Measurements from ENCODE around the gene ARHGAP10.

Gene ARHGAP10

DNA sequence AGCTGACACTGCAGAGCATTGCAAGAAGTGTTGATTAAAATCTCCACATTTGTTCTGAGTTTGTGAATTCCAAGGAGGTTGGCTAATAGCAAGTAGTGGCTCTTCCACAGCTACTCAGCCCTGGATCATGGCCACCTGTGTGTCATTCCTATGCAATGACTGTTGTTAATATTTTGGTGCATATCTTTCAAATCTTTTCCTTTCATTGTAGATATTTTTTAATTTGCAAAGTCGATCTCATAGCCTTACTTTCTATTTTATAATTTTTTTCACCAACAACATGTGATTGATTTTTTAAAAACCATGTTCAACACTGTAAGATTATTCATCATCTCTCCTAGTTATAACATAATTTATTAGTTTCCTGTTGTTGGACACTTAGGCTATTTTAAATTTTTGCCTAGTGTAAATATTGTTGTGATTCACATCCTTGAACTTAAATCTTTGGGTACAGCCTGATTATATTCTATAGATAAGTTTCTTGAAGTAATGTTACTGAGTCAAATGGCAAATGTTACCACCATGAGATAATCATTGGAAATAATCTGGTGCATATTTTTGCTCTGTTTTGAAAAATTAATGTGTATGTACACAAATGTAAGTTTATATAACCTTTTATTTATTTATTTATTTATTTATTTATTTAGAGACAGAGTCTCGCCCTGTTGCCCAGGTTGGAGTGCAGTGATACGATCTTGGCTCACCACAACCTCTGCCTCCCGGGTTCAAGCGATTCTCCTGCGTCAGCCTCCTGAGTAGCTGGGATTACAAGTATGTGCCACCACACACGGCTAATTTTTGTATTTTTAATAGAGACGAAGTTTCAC is 17.1 kb upstream of the ARHGAP10 start:
- TF ChIP-seq CTCF (IDR thresholded peaks at IDR 0.05; ENCODE audit: low read depth, low read length) = no peak
- H3K4me3 ChIP-seq (ENCODE audit: low read depth, low read length) = no peak overlapping the region
- H3K9me3 ChIP-seq = no peaks in the 10 kb centered on the region
- no peaks in the 10 kb centered on the region for H3K36me3 ChIP-seq
- H3K27me3 ChIP-seq = no peaks in the 10 kb centered on the region
- DNase-seq = no peak
- no peaks in the 10 kb centered on the region for H3K4me1 ChIP-seq

GRCh38 chr4:147717878-147718277 is 14.0 kb upstream of the ARHGAP10 start:
- Histone ChIP-seq H3K4me1 (no peaks in the 10 kb centered on the region), H3K27me3 (no peaks in the 10 kb centered on the region), H3K4me3 (ENCODE audit: low read depth, low read length) (no peak overlapping the region), H3K9me3 (no peaks in the 10 kb centered on the region), H3K36me3 (no peaks in the 10 kb centered on the region)
- no peak for TF ChIP-seq CTCF (IDR thresholded peaks at IDR 0.05; ENCODE audit: low read depth, low read length)
- no peak for DNase-seq

- Histone ChIP-seq H3K4me3 (ENCODE audit: low read depth, low read length) (no peak overlapping the region), H3K4me1 (no peaks in the 10 kb centered on the region; the same call in 1 of the 2 replicates), H3K36me3 (no peaks in the 10 kb centered on the region), H3K27me3 (no peaks in the 10 kb centered on the region), H3K9me3 (no peaks in the 10 kb centered on the region)
- no peak for DNase-seq
- no peak for TF ChIP-seq CTCF (IDR thresholded peaks at IDR 0.05; ENCODE audit: low read depth, low read length)
These were observed 8.6 kb upstream of the ARHGAP10 start for GRCh38 chr4:147723326-147723725.

- H3K36me3 ChIP-seq = no peaks in the 10 kb centered on the region
- TF ChIP-seq CTCF (IDR thresholded peaks at IDR 0.05; ENCODE audit: low read depth, low read length) = no peak
- H3K9me3 ChIP-seq = no peaks in the 10 kb centered on the region
- H3K27me3 ChIP-seq = no peaks in the 10 kb centered on the region
- H3K4me1 ChIP-seq = no peaks in the 10 kb centered on the region; the same call in 1 of the 2 replicates
- H3K4me3 ChIP-seq (ENCODE audit: low read depth, low read length) = no peak overlapping the region
- no peak for DNase-seq
These were observed 7.3 kb upstream of the ARHGAP10 start for GRCh38 chr4:147724468-147725201.

GRCh38 chr4:147725673-147726072 is 6.2 kb upstream of the ARHGAP10 start:
- Histone ChIP-seq H3K27me3 (no peaks in the 10 kb centered on the region), H3K4me1 (no peaks in the 10 kb centered on the region; the same call in 1 of the 2 replicates), H3K4me3 (ENCODE audit: low read depth, low read length) (no peak overlapping the region), H3K36me3 (no peaks in the 10 kb centered on the region), H3K9me3 (no peaks in the 10 kb centered on the region)
- DNase-seq = no peak
- no peak for TF ChIP-seq CTCF (IDR thresholded peaks at IDR 0.05; ENCODE audit: low read depth, low read length)
